ENCODE results near the gene CES5A.
"Not testable (repeated sequence)": the region's sequence is repeated elsewhere in the genome, so short reads cannot be mapped to it uniquely, and the experiment has no call there.

The CES5A gene, protein sequence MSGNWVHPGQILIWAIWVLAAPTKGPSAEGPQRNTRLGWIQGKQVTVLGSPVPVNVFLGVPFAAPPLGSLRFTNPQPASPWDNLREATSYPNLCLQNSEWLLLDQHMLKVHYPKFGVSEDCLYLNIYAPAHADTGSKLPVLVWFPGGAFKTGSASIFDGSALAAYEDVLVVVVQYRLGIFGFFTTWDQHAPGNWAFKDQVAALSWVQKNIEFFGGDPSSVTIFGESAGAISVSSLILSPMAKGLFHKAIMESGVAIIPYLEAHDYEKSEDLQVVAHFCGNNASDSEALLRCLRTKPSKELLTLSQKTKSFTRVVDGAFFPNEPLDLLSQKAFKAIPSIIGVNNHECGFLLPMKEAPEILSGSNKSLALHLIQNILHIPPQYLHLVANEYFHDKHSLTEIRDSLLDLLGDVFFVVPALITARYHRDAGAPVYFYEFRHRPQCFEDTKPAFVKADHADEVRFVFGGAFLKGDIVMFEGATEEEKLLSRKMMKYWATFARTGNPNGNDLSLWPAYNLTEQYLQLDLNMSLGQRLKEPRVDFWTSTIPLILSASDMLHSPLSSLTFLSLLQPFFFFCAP

GRCh38 chr16:55875273-55875672, at the start of gene CES5A:
Gene CES5A, minus strand, starts transcription at chr16:55875373. Its CDS starts 152 bp downstream, at chr16:55875221.
- Histone ChIP-seq H3K9ac (ENCODE audit: low read length) (no peak within 1 kb of the TSS), H3K4me1 (ENCODE audit: control insufficient read depth, insufficient read depth, low read length) (no peaks in the 10 kb centered on the region), H3K27ac (ENCODE audit: low read depth, low read length) (no peak within 1 kb of the TSS), H3K27me3 (ENCODE audit: control insufficient read depth, insufficient read depth, low read length) (no peaks in the 10 kb centered on the region), H3K9me3 (ENCODE audit: control insufficient read depth, insufficient read depth, low read depth, low read length) (peaks cover 4% of the 10 kb centered on the region; the same call in 1 of the 2 replicates), H3K4me3 (ENCODE audit: low read depth, low read length) (no peak within 1 kb of the TSS), H3K36me3 (ENCODE audit: control insufficient read depth, insufficient read depth, low read length) (no peaks in the 10 kb centered on the region)

DNA sequence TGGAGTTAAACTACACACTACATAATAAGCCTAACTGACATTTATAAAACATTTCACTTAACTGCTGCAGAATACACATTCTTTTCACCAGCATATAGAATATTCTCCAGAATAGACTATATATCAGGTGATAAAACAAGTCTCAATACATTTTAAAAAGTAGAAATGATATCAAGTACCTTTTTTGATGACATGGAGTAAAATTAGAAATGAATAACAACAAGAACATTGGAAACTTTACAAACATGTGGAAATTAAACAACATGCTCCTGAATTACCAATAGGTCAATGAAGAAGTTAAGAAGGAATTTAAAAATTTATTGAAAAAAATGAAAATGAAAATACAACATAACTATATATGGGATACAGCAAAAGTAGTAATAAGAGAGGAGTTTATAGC, 47.5 kb upstream of the CES5A start:
- peaks cover 3% of the 10 kb centered on the region; the same call in 1 of the 2 replicates for H3K27me3 ChIP-seq (ENCODE audit: control insufficient read depth, insufficient read depth, low read length)
- H3K36me3 ChIP-seq (ENCODE audit: control insufficient read depth, insufficient read depth, low read length): no peaks in the 10 kb centered on the region
- no peak overlapping the region for H3K27ac ChIP-seq (ENCODE audit: low read depth, low read length)

DNA sequence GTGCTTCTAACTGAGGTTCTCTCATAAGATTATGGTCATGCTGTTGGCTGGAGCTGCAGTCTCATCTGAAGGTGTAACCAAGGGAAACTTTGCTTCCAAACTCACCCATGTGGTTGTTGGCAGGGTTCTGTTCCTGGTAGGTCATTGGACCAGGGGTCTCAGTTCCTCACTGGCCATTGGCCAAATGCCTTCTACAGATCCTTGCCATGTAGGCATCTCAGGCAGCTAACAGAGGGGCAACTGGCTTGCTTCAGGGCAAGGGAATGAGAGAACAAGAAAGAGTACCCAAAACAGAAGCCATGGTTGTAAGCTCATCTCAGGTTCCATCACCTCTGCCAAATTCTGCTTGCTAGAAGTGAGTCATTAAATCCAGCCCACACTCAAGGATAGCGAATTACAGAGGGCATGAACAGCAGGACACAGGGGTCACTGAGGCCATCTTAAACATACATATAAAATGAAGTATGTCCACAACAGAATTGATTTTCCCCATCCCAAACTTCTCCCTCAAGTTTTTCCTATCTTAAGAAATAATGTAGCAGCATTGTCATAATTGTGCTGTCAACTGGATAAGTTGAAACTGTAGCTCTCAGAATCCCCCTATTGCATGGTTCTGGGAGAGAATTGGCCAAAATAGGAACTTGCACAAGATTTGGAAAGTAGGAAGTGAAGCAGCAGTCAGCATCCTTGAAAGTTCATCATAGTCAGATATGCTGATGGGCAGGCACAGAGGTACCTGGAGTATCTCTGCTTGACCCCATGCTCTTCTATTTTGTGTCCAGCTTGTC, 42.4 kb upstream of the CES5A start:
- Histone ChIP-seq H3K27ac (ENCODE audit: low read depth, low read length) (no peak overlapping the region), H3K27me3 (ENCODE audit: control insufficient read depth, insufficient read depth, low read length) (no peaks in the 10 kb centered on the region; the same call in 1 of the 2 replicates), H3K4me3 (ENCODE audit: low read depth, low read length) (no peak overlapping the region), H3K9ac (ENCODE audit: low read length) (no peak overlapping the region), H3K4me1 (ENCODE audit: control insufficient read depth, insufficient read depth, low read length) (no peaks in the 10 kb centered on the region), H3K36me3 (ENCODE audit: control insufficient read depth, insufficient read depth, low read length) (no peaks in the 10 kb centered on the region), H3K9me3 (ENCODE audit: control insufficient read depth, insufficient read depth, low read depth, low read length) (no peaks in the 10 kb centered on the region)

More for the DNA sequence above, 47.5 kb upstream of the CES5A start:
- Histone ChIP-seq H3K9ac (ENCODE audit: low read length) (no peak overlapping the region), H3K4me1 (ENCODE audit: control insufficient read depth, insufficient read depth, low read length) (no peaks in the 10 kb centered on the region), H3K4me3 (ENCODE audit: low read depth, low read length) (no peak overlapping the region), H3K9me3 (ENCODE audit: control insufficient read depth, insufficient read depth, low read depth, low read length) (no peaks in the 10 kb centered on the region)

DNA sequence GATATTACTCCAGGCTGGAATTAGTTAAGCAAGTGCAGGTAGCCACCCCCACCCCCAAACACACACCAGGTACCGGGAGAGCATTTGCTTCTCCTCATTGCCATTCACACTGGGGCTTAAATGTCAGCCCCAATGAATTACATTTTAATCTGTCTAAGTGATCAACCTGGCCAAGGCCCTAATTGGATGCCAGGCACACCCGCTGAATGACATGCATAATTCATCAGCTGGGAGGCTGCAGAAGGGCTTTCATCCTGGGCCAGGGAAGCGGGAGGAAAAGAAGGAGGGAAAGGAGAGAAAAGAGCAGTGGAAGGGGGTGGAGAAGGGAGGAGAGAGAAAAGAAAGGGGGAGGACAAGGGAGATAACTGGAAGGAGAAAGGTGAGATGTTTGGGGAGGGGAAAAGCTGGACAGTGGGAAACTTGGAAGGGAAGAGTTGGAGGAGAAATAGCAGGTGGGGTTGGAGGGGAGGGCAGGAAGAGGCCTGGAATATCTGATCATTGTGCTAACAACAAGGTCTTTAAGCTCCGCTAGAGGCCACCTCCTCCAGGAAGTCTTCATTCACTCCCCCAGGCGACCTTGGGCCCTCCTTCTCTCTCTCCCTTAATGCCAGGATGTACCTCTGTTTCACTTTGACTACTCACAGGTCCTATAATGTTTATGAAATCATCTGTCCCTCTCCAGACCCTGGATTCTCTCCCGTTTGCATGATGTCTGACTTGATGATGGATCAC, 40.1 kb upstream of the CES5A start:
- Histone ChIP-seq H3K9me3 (ENCODE audit: control insufficient read depth, insufficient read depth, low read depth, low read length) (no peaks in the 10 kb centered on the region), H3K36me3 (ENCODE audit: control insufficient read depth, insufficient read depth, low read length) (no peaks in the 10 kb centered on the region), H3K27me3 (ENCODE audit: control insufficient read depth, insufficient read depth, low read length) (no peaks in the 10 kb centered on the region; the same call in 1 of the 2 replicates), H3K4me3 (ENCODE audit: low read depth, low read length) (no peak overlapping the region), H3K27ac (ENCODE audit: low read depth, low read length) (no peak overlapping the region), H3K9ac (ENCODE audit: low read length) (no peak overlapping the region), H3K4me1 (ENCODE audit: control insufficient read depth, insufficient read depth, low read length) (no peaks in the 10 kb centered on the region)

DNA sequence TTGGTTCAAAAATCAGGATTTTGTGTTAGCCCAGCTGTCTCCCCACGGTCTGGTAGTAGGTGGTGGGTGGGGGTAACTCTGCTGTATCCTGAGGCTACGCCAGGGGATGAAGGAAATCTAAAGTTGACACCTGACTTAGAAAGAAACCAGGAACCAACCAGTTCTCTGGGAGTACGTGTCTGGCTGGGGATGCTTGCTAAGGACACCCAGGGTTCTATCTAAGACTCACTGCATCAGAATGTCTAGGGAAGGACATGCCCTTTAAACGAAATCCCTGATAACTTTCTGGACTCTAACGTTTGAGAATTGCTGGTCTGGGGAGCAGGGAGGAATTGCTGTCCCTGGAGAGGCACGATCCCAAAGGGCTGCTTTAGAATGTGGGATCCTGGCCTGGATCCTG, 39.2 kb upstream of the CES5A start:
- no peak overlapping the region for H3K9ac ChIP-seq (ENCODE audit: low read length)
- no peaks in the 10 kb centered on the region; the same call in 1 of the 2 replicates for H3K27me3 ChIP-seq (ENCODE audit: control insufficient read depth, insufficient read depth, low read length)
- no peak overlapping the region for H3K27ac ChIP-seq (ENCODE audit: low read depth, low read length)
- H3K9me3 ChIP-seq (ENCODE audit: control insufficient read depth, insufficient read depth, low read depth, low read length): no peaks in the 10 kb centered on the region
- no peaks in the 10 kb centered on the region for H3K36me3 ChIP-seq (ENCODE audit: control insufficient read depth, insufficient read depth, low read length)
- H3K4me3 ChIP-seq (ENCODE audit: low read depth, low read length): no peak overlapping the region
- no peaks in the 10 kb centered on the region for H3K4me1 ChIP-seq (ENCODE audit: control insufficient read depth, insufficient read depth, low read length)

DNA sequence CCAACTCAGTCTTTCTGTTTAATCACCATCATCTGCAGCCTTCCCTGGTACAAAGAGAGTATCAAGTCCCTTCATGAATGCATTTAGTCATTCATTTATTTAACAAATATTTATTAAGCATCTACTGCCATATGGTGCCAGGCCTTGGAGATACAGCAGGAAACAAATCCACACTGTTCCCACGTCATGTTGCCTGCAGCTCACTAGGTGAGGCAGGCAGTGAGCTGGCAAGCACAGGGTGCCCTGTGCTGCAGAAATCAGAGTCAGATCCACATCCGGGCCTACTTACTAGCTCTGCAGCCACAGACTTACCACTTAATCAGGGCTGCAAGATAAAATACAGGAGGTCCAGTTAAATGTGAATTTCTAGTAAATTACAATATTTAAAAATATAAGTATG, 38.5 kb upstream of the CES5A start:
- Histone ChIP-seq H3K36me3 (ENCODE audit: control insufficient read depth, insufficient read depth, low read length) (no peaks in the 10 kb centered on the region), H3K9ac (ENCODE audit: low read length) (no peak overlapping the region), H3K27me3 (ENCODE audit: control insufficient read depth, insufficient read depth, low read length) (no peaks in the 10 kb centered on the region; the same call in 1 of the 2 replicates), H3K27ac (ENCODE audit: low read depth, low read length) (no peak overlapping the region), H3K4me1 (ENCODE audit: control insufficient read depth, insufficient read depth, low read length) (no peaks in the 10 kb centered on the region), H3K9me3 (ENCODE audit: control insufficient read depth, insufficient read depth, low read depth, low read length) (no peaks in the 10 kb centered on the region), H3K4me3 (ENCODE audit: low read depth, low read length) (no peak overlapping the region)

DNA sequence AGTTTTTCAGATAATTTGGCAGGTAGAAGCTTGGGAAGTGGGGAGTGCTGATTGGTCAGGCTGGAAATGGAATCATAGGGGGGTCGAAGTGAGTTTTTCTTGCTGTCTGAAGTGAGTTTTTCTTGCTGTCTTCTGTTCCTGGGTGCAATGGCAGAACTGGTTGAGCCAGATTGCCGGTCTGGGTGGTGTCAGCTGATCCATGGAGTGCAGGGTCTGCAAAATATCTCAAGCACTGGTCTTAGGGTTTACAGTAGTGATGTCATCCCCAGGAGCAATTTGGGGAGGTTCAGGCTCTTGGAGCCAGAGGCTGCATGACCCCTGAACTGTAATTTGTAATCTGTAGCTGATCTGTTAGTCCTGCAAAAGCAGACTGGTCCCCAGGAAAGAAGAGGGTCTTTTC, 37.9 kb upstream of the CES5A start:
- H3K36me3 ChIP-seq (ENCODE audit: control insufficient read depth, insufficient read depth, low read length); H3K9ac ChIP-seq (ENCODE audit: low read length): not testable (repeated sequence)

GRCh38 chr16:55912022-55912421, 36.8 kb upstream of the CES5A start:
- H3K36me3 ChIP-seq (ENCODE audit: control insufficient read depth, insufficient read depth, low read length): no peaks in the 10 kb centered on the region
- no peak overlapping the region for H3K9ac ChIP-seq (ENCODE audit: low read length)
- no peaks in the 10 kb centered on the region; the same call in 1 of the 2 replicates for H3K27me3 ChIP-seq (ENCODE audit: control insufficient read depth, insufficient read depth, low read length)
- no peaks in the 10 kb centered on the region for H3K9me3 ChIP-seq (ENCODE audit: control insufficient read depth, insufficient read depth, low read depth, low read length)
- H3K4me3 ChIP-seq (ENCODE audit: low read depth, low read length): no peak overlapping the region
- no peak overlapping the region for H3K27ac ChIP-seq (ENCODE audit: low read depth, low read length)
- no peaks in the 10 kb centered on the region for H3K4me1 ChIP-seq (ENCODE audit: control insufficient read depth, insufficient read depth, low read length)

More for the DNA sequence above, 37.9 kb upstream of the CES5A start:
- not testable (repeated sequence) for H3K4me1 ChIP-seq (ENCODE audit: control insufficient read depth, insufficient read depth, low read length); H3K27me3 ChIP-seq (ENCODE audit: control insufficient read depth, insufficient read depth, low read length); H3K4me3 ChIP-seq (ENCODE audit: low read depth, low read length); H3K9me3 ChIP-seq (ENCODE audit: control insufficient read depth, insufficient read depth, low read depth, low read length); H3K27ac ChIP-seq (ENCODE audit: low read depth, low read length)

GRCh38 chr16:55911616-55912015, 36.4 kb upstream of the CES5A start:
- no peaks in the 10 kb centered on the region; the same call in 1 of the 2 replicates for H3K27me3 ChIP-seq (ENCODE audit: control insufficient read depth, insufficient read depth, low read length)
- no peak overlapping the region for H3K9ac ChIP-seq (ENCODE audit: low read length)
- H3K9me3 ChIP-seq (ENCODE audit: control insufficient read depth, insufficient read depth, low read depth, low read length): no peaks in the 10 kb centered on the region
- no peaks in the 10 kb centered on the region for H3K4me1 ChIP-seq (ENCODE audit: control insufficient read depth, insufficient read depth, low read length)
- H3K27ac ChIP-seq (ENCODE audit: low read depth, low read length): no peak overlapping the region
- H3K4me3 ChIP-seq (ENCODE audit: low read depth, low read length): no peak overlapping the region
- no peaks in the 10 kb centered on the region for H3K36me3 ChIP-seq (ENCODE audit: control insufficient read depth, insufficient read depth, low read length)

DNA sequence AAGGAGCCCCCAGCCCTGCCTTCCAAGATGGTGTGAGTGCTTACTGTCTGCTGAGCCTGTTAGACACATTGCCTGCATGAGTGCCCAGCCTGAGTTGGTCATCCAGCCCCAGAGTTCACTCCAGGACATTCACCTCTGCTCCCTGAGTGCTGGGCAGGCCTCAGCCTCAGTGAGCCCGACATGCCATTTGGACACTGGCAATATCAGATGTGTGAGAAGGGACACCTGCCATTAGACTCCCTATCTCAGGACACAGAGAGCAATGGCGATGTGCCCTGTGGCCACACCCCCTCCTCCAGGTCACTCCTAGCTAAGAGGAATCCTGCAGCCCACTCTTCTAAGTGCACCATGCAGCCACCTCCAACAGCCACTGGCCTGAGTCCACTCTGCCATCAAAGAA, 34.7 kb upstream of the CES5A start:
- H3K4me3 ChIP-seq (ENCODE audit: low read depth, low read length): no peak overlapping the region
- no peaks in the 10 kb centered on the region for H3K4me1 ChIP-seq (ENCODE audit: control insufficient read depth, insufficient read depth, low read length)
- H3K9ac ChIP-seq (ENCODE audit: low read length): no peak overlapping the region
- 0 out of 2 replicates have a peak, but pooled peaks cover 2% of the 10 kb centered on the region for H3K9me3 ChIP-seq (ENCODE audit: control insufficient read depth, insufficient read depth, low read depth, low read length)
- H3K36me3 ChIP-seq (ENCODE audit: control insufficient read depth, insufficient read depth, low read length): no peaks in the 10 kb centered on the region
- H3K27me3 ChIP-seq (ENCODE audit: control insufficient read depth, insufficient read depth, low read length): no peaks in the 10 kb centered on the region; the same call in 1 of the 2 replicates
- no peak overlapping the region for H3K27ac ChIP-seq (ENCODE audit: low read depth, low read length)

Measured in HUES6 (cell line).